DMS53 (cell line): Measurements from ENCODE around the gene TTC34.
A peak's percentile ranks its signal among the peaks of the same experiment; 100 is the strongest.

Experiments used
- DNase-seq: peaks from one replicate; lab custom pipeline; 2025; lab: John Stamatoyannopoulos, UW

The TTC34 gene

GRCh38 chr1:2604844-2605508 is 196.5 kb downstream of the TTC34 start:
- DNase-seq = no peak

DNA sequence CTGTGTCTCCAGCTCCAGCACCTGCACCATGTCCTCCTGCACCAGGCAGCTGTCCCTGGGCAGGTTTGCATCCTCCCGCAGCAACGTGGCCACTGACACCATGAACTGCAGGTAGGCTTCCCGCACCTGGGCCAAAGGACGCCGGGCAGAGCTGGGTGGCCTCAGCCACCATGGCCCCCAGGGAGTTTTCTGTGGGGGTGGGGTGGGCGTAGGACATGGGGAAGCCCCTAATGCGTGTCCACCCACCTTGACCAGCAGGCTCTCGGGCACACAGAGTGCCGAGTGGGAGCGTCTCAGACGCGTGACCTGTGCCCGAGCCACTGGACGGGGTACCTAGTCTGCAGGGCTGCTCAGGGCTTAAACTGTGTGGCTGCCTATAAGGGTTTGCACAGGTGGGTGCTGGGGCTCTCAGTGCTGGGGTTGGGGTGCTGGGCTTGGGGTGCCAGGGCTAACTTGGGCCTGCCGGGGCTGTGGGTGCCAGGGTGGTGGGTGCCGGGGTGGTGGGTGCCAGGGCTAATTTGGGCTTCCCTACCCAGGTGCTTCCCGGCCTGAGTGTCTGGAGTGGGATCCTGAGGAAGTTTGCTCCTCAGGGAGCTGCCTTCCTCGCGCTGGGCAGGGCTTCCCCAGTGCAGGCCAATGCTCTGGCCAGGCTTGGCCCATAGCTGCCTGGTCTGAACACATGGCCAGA is 197.2 kb downstream of the TTC34 start:
- no peak for DNase-seq

DNA sequence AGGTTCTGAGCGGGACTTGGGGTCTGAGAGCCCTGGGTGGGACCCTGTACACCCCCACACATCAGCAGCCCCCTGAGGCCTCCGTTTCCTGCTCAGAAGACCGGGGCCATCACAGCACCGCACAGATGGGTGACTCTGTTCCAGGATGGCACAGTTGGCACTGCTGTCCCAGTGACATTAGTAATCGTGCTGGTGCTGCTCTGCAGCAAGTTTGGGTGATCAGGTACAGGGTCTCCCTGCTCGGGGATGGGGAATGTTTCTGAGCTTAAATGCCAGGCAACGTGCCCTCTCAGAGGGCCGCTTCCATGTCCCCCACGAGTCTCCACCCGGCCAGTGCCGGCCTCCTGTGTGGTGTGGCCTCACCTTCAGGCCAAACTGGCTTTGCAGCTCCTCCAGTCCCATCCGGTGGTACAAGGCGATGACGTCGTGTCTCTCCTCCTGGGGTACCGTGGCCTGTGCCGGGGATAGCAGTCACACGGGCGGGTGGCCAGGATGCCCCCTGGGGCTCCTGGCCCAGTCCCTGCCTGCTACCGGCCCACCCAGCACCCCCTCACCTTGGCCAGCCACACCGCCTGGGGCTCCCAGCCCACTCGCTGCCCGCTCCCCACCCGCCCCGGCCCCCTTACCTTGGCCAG is 197.9 kb downstream of the TTC34 start:
- DNase-seq = no peak

- no peak for DNase-seq
These were observed 198.5 kb downstream of the TTC34 start for GRCh38 chr1:2602866-2603520.

DNA sequence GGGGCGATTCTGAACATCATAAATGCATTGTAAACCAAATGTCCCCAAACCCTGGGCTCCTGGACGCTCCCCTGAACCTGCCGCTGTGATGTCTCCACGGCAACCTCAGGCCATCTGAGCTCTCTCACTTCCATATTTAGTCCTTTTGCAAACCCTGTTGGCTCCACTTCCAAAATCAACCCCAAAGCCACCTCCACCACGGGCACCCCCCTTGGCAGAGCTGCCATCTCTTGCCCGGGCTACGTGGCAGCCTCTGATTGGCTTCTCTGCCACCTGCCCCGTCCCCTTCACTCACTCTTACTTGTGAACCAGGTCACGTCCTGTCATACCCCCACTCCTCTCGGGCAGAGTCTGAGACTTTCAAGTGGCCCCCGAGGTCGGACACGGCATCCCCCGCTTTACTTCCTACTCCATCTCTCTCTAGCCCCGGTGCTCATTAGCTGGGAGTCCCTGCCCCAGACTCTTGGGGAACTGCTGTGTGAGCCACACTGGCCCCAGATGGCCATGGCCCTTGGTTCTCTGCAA is 199.1 kb downstream of the TTC34 start:
- no peak for DNase-seq

DNA sequence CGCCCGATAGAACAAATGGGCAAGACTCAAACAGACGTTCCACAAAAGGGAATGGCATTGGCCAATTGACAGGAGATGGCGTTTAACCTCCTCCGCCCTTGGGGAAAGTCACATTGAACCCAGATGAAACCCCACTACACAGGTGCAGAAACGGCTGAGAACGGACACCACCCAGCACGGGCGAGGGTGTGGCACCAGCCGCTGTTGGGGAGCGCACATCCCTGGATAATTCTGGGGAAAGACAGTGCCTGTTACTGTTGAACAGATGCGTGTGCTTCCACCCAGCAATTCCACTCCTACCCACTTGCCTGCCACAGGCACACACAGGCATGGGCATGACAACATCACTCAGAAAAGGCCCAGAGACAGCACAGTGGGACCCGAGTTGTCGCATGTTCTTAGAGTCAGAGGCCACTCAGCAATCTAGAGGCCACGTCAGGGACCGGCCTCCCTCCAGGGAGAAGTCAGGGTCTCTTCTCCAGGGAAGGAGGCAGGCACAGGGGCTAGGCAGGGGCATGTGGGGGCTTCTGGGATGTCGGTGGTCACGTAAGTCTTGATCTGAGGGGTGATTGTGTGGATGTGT is 199.7 kb downstream of the TTC34 start:
- no peak for DNase-seq

GRCh38 chr1:2598329-2598931 is 203.1 kb downstream of the TTC34 start:
- no peak for DNase-seq

GRCh38 chr1:2597441-2598328 is 203.8 kb downstream of the TTC34 start:
- no peak for DNase-seq

- peak; percentile 32 for DNase-seq
These were observed 204.8 kb downstream of the TTC34 start for GRCh38 chr1:2596530-2597333.

- no peak for DNase-seq
These were observed 205.5 kb downstream of the TTC34 start for GRCh38 chr1:2595812-2596529.

GRCh38 chr1:2595261-2595811 is 206.2 kb downstream of the TTC34 start:
- no peak for DNase-seq

- DNase-seq = no peak
These were observed 206.8 kb downstream of the TTC34 start for GRCh38 chr1:2594641-2595131.

GRCh38 chr1:2594001-2594640 is 207.4 kb downstream of the TTC34 start:
- DNase-seq = peak; percentile 41

GRCh38 chr1:2593251-2593878 is 208.1 kb downstream of the TTC34 start:
- no peak for DNase-seq

- peak; percentile 20 for DNase-seq
These were observed 208.8 kb downstream of the TTC34 start for GRCh38 chr1:2592672-2593071.

GRCh38 chr1:2591581-2592261 is 209.8 kb downstream of the TTC34 start:
- DNase-seq = peak; percentile 10

- DNase-seq = no peak
These were observed 210.3 kb downstream of the TTC34 start for GRCh38 chr1:2591233-2591580.
